GM18858 (cell line): ENCODE measurements around the gene SCGB1C1.
"Not testable (repeated sequence)": the region's sequence is repeated elsewhere in the genome, so short reads cannot be mapped to it uniquely, and the experiment has no call there.

ENCODE experiments used
- ATAC-seq: cut with Tn5 transposase; IDR thresholded peaks from one replicate; pipeline ENCODE4 v1.9.1; 2021; ENCODE audit not compliant: unreplicated experiment

SCGB1C1 gene

DNA sequence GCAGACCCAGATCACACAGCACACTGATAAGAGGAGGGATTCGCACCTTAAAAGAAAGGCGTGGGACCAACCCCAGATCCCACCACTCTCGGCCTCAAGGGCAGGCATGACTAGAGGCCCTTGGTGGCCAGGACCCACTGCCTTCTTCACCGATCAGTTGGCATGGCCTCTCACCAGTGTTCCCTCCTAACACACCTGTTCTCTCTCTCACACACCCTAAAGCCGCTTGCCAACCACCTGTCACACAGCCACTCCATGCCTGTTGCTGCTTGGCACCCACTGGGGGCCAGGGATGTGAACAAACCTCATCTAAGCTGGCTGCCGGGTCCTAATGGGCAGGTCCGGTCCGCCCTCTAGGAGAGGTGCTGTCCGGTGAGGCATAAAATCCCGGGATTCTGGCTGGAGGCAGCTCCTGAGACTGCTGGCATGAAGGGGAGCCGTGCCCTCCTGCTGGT lies at the start of gene SCGB1C1:
TSS of gene SCGB1C1 (plus strand) at position 405 of the 455 bp plus-strand sequence. CDS start at position 427, 22 bp downstream.
- not testable (repeated sequence) for ATAC-seq

DNA sequence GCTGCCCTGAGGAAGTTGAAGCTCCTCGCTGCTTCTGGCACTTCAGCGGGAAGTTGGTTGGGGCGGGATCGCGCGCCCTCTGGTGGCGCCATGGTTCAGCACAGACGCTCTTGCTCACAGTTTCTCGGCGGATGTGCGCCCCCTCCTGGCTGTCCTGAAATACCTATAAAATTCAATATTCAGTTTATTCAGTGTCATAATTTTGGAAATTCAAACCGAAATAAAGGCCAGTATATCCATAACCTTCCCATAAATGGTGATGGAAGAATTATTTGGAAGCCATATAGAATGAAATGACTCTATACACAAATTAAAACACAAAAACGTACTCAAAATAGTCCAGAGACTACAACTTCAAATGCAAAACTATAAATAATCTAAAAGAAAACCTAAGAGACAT lies 12.6 kb upstream of the SCGB1C1 start:
- ATAC-seq: not testable (repeated sequence)

GRCh38 chr11:189200-189783 lies 3.6 kb upstream of the SCGB1C1 start:
- not testable (repeated sequence) for ATAC-seq

DNA sequence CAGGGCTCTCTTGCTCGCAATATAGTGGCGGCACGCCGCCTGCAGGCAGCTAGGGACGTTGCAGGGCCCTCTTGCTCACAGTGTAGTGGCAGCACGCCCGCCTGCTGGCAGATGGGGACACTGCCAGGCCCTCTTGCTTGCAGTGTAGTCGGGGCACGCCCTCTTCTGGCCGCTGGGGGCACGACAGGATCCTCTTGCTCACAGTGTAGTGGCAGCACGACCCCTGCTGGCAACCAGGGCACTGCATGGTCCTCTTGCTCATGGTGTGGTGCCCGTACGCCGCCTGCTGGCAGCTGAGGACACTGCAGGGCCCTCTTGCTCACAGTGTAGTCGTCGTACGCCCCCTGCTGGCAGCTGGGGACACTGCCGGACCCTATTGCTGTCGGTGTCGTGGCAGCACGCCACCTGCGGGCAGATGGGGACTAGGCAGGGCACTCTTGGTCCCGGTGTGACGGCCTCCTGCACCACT lies 3.0 kb upstream of the SCGB1C1 start:
- not testable (repeated sequence) for ATAC-seq

- ATAC-seq: not testable (repeated sequence)
Measured at GRCh38 chr11:190546-190945, 2.3 kb upstream of the SCGB1C1 start.

DNA sequence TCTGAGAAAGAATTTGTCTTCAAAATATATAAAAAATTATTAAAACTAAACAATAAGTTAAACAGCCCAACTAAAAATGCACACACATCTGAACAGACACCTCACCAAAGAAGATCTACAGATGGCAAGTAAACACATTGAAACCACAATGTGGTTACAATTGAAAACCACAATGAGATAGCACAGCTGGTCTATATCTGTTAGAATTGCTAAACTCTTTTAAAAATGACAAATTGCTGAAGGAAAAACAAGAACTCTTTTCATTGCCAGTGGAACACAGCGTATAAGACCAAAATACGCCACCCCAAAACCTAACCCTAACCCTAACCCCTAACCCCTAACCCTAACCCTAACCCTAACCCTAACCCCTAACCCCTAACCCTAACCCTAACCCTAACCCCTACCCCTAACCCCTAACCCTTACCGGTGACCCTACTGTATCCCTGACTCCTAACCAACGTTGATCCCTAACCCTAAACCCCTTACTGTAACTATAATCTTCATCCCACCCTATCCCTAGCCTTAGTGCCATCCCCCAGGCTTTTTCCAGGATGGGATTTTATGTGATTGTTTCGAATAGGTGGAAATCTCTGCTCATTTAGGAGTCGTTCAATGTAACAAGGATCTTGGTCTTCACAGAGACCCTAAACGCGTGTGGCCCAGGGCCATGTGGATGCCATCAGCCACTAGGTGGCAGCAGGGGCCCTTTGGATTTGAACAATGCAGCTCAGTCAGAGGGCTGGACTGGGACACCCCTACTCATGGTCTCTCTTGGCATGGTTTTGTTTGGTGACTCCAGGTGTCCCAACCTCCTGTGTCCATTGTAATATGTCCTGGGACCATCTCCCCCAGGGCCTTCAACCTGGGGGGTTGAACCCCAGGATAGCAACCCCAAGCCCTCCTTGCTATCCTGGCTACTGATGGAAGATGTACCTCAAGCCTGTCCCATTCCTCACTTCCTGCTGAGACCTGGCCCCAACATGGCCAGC lies 1.1 kb upstream of the SCGB1C1 start:
- ATAC-seq: not testable (repeated sequence)

GRCh38 chr11:193481-193880 lies 603 bp downstream of the SCGB1C1 start:
- not testable (repeated sequence) for ATAC-seq

DNA sequence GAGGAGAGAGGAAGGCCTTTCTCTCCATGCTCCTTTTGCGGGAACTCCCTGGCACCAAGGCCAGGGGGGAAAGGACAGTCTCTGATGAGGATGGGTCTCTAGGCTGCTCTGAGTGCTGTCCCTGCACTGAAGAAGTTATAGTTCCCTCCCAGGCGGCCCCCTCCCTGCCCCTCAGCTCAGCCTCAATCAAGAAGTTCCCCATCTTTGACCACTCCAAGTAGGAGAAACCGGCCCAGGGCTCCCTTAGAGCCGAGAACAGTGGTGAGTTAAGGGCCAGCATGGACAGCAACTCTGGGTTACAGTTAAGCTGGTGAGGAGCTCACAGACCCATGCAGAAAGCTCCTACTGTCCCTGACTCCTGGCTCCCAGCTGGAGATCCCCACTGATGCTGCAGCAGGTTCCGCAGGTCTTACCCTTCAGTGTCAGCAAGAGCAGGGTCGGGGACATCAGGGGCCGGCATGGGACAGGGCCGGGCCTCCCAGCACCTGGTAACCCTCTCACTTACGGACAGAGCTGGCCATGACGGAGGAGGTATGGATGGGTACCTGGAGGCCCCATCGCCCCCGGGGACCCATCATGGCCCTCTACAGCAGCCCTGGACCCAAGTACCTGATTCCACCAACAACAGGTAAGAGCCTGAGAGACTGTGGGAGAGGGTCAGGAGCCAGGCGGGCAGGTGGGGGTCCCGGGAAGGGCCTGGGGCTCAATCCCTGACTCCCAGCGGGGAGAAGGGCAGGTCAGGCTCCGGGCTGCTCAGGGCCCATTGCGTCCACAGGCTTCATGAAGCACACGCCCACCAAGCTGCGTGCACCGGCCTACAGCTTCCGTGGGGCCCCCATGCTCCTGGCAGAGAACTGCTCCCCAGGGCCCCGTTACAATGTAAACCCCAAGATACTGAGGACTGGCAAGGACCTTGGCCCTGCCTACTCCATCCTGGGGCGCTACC lies 4.2 kb downstream of the SCGB1C1 start:
- ATAC-seq: no peak

- no peak for ATAC-seq
Measured at GRCh38 chr11:197741-198235, 4.9 kb downstream of the SCGB1C1 start.

- no peak for ATAC-seq
Measured at GRCh38 chr11:198236-198806, 5.4 kb downstream of the SCGB1C1 start.

DNA sequence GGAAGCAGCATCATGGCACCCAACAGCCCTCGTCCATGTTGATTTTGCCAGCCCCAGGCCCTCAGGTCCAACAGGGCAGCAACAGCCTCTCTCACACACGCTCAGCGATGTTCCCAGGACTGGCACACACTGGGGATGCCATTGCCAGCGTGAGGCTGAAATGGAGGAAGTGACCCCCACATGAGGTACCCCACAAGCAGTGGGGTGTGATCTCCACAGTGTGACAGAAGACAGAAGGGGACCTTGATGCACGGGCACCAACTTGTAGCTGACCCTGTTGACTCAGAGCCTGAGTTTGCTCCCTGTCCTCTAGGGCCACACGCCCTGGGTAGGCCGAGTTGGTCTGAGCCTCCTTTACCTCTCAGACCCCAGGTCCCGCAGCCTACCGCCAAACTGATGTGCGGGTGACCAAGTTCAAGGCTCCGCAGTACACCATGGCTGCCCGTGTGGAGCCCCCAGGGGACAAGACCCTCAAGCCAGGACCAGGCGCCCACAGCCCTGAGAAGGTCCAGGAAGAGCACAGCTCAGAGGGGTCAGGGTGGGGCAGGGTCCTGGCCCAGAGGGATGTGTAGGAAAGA lies 6.2 kb downstream of the SCGB1C1 start:
- ATAC-seq: no peak

GRCh38 chr11:199782-200181 lies 6.9 kb downstream of the SCGB1C1 start:
- no peak for ATAC-seq

DNA sequence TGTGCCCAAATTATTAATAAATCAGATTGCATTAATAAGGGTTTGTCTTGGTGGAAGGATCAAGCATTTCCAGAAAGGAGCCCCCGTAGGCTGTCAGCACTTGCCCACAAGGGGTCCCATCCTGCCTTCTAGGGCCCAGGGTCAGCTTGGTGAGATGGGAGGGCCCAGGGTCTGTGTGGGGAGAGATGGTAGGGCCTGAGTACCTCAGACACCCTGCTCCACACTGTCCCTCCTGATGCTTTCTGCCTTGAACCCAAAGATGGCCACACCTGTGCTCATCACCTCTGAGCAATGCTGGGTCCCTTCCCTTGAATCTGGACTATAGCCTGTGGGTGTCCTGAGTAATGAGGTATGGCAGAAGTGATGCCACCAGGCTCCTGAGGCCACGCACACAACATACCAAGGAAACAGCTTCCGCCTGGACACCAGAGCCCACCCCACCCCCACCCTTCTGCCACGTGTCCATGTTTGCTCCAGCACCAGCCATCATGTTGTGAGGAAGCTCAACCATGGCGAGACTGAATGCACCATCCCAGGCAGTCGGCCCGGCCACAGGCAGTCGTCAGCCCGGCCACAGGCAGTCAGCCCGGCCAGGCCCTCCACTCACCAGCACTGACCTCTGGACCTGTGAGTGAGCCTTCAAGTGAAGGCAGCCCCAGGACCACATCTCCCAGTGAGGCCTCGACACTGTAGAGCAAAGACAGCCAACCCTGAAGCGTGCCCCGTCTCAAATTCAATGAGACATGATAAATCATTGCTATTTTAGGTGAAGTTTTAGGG lies 7.5 kb downstream of the SCGB1C1 start:
- no peak for ATAC-seq

- ATAC-seq: no peak
Measured at GRCh38 chr11:201966-202365, 9.1 kb downstream of the SCGB1C1 start.

DNA sequence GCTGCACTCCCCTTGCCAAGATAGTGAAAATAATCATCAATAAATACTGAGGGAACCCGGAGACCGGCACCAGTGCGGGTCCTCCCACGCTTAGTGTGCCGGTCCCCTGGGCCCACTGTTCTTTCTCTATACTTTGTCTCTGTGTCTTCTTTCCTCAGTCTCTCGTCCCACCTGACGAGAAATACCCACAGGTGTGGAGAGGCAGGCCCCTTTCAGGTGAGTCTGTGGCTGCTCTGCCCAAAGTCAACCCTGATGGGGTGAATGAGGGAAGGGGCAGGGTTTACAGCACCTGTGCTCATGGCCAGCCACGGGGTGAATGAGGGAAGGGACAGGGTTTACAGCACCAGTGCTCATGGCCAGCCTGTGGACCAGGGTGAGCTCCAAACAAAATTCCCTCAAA lies 9.6 kb downstream of the SCGB1C1 start:
- ATAC-seq: no peak

GRCh38 chr11:203056-203944 lies 10.4 kb downstream of the SCGB1C1 start:
- no peak for ATAC-seq

- ATAC-seq: no peak
Measured at GRCh38 chr11:203945-204586, 11.2 kb downstream of the SCGB1C1 start.
